GM21717 (cell line): Measurements from ENCODE around the gene DNAAF5.
A peak's percentile ranks its signal among the peaks of the same experiment; 100 is the strongest.

Experiments used
- ATAC-seq: cut with Tn5 transposase; IDR thresholded peaks from one replicate; pipeline ENCODE4 v1.9.1; 2021; ENCODE audit warnings: mild to moderate bottlenecking, moderate library complexity; ENCODE audit not compliant: unreplicated experiment

DNAAF5 gene

GRCh38 chr7:726084-726853 is at the start of gene DNAAF5:
DNAAF5 (plus strand) TSS chr7:726699; CDS start chr7:726721, 22 bp downstream.
- peak; percentile 81 for ATAC-seq

GRCh38 chr7:676972-677385 is 49.5 kb upstream of the DNAAF5 start:
- no peak for ATAC-seq

GRCh38 chr7:680411-681127 is 45.9 kb upstream of the DNAAF5 start:
- ATAC-seq: no peak

- ATAC-seq: no peak
Measured at GRCh38 chr7:681551-682307, 44.8 kb upstream of the DNAAF5 start.

GRCh38 chr7:682810-683209 is 43.7 kb upstream of the DNAAF5 start:
- no peak for ATAC-seq

GRCh38 chr7:683526-684205 is 42.8 kb upstream of the DNAAF5 start:
- no peak for ATAC-seq

- no peak for ATAC-seq
Measured at GRCh38 chr7:684416-684815, 42.1 kb upstream of the DNAAF5 start.

- no peak for ATAC-seq
Measured at GRCh38 chr7:685540-685939, 41.0 kb upstream of the DNAAF5 start.

GRCh38 chr7:690478-691360 is 35.8 kb upstream of the DNAAF5 start:
- ATAC-seq: no peak

GRCh38 chr7:691361-692045 is 35.0 kb upstream of the DNAAF5 start:
- ATAC-seq: no peak

- ATAC-seq: no peak
Measured at GRCh38 chr7:693280-693679, 33.2 kb upstream of the DNAAF5 start.

GRCh38 chr7:696426-696811 is 30.1 kb upstream of the DNAAF5 start:
- no peak for ATAC-seq

- ATAC-seq: no peak
Measured at GRCh38 chr7:696812-697551, 29.5 kb upstream of the DNAAF5 start.

- ATAC-seq: no peak
Measured at GRCh38 chr7:698515-699475, 27.7 kb upstream of the DNAAF5 start.

GRCh38 chr7:699476-700170 is 26.9 kb upstream of the DNAAF5 start:
- no peak for ATAC-seq

- ATAC-seq: no peak
Measured at GRCh38 chr7:701086-701671, 25.3 kb upstream of the DNAAF5 start.

GRCh38 chr7:703049-703448 is 23.4 kb upstream of the DNAAF5 start:
- ATAC-seq: no peak
